ENCODE measurements around the gene HSPG2. TPM values are rescaled to one million over a fixed set of nuclear protein-coding genes. Genes with fewer than 3 reads are reported as not detected.

HSPG2 gene
- total RNA-seq, 1 donor from 2014 or later: 197 TPM

DNA sequence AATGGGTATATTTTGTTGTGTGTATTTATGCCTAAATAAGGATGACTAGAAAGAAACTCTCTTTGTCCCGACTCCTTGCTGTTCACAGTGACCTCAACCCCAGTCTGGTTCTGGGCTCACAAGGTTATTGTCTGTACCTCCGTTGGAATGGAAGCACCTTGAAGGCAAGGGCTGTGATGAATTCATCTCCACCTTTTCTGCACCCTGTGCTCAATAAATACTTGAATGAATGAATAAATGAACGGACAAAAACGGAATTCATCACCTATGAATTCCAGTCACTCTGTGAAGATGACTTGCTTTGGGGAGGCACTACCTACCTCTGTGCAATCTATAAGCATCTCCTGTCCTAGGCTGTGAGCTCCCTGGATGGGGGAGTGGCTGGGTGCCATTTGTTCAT, 39.3 kb downstream of the HSPG2 start:
- TF ChIP-seq, protein P1, sequence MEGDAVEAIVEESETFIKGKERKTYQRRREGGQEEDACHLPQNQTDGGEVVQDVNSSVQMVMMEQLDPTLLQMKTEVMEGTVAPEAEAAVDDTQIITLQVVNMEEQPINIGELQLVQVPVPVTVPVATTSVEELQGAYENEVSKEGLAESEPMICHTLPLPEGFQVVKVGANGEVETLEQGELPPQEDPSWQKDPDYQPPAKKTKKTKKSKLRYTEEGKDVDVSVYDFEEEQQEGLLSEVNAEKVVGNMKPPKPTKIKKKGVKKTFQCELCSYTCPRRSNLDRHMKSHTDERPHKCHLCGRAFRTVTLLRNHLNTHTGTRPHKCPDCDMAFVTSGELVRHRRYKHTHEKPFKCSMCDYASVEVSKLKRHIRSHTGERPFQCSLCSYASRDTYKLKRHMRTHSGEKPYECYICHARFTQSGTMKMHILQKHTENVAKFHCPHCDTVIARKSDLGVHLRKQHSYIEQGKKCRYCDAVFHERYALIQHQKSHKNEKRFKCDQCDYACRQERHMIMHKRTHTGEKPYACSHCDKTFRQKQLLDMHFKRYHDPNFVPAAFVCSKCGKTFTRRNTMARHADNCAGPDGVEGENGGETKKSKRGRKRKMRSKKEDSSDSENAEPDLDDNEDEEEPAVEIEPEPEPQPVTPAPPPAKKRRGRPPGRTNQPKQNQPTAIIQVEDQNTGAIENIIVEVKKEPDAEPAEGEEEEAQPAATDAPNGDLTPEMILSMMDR (IDR thresholded peaks at IDR 0.05): no peak
- no peak overlapping the region for H3K4me3 Mint-ChIP-seq (ENCODE audit: unreplicated experiment)
- H3K36me3 Mint-ChIP-seq (ENCODE audit: unreplicated experiment): no peaks in the 10 kb centered on the region
- H3K9me3 Mint-ChIP-seq (ENCODE audit: unreplicated experiment): no peaks in the 10 kb centered on the region
- peaks cover 72% of the 10 kb centered on the region for H3K4me1 Mint-ChIP-seq (ENCODE audit: unreplicated experiment)
- DNase-seq (ENCODE audit: extremely low spot score, unreplicated experiment): no peak
- no peaks in the 10 kb centered on the region for H3K27me3 Mint-ChIP-seq (ENCODE audit: unreplicated experiment)
- peak overlapping the region; percentile 40 for H3K27ac Mint-ChIP-seq (ENCODE audit: unreplicated experiment)

DNA sequence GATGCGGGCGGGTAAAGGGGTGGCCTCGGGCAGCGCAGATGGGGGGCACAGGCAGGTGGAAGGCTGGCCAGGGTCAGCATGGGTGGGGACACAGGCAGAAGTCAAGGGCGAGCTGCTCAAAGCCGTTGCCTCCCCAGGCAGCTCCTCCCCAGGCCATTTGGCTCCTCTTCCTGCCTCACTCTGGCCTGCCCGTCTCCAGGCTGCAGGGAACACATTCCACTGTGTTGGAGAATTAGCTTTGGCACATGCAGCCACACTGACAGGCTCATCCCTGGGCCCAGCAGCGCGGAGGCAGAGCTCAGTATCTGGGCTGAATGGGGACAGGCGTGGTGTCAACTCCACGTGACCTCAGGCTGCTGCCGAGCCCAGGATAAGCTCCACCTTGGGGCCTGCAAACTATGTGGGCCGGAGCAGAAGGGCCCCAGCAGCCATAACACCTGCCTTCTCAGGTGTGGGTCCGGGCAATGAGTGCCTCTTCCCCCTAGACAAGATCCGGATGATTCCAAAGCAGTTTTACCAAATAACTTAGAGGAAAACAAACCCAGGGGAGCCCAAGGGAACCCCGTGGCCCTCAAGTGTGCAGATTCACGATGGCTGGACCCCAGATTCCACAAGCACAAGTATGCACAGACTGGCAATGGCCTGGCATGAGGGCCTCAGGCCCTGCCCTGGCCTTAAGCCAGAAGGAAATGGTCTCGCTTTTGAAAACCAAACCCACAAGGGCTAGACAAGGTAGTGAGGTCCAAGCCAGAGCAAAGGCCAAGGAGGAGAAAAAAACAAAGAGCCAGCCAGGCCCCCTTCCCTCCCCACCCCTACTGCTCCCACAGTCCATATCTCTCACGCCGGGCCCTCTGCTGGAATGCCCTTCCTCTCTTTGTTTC, 40.2 kb downstream of the HSPG2 start:
- Mint-ChIP-seq H3K9me3 (ENCODE audit: unreplicated experiment) (no peaks in the 10 kb centered on the region), H3K36me3 (ENCODE audit: unreplicated experiment) (no peaks in the 10 kb centered on the region), H3K27ac (ENCODE audit: unreplicated experiment) (peak overlapping the region; percentile 80), H3K4me1 (ENCODE audit: unreplicated experiment) (peaks cover 62% of the 10 kb centered on the region), H3K4me3 (ENCODE audit: unreplicated experiment) (no peak overlapping the region), H3K27me3 (ENCODE audit: unreplicated experiment) (no peaks in the 10 kb centered on the region)
- TF ChIP-seq, protein P1 (IDR thresholded peaks at IDR 0.05): no peak
- DNase-seq (ENCODE audit: extremely low spot score, unreplicated experiment): peak; percentile 85

DNA sequence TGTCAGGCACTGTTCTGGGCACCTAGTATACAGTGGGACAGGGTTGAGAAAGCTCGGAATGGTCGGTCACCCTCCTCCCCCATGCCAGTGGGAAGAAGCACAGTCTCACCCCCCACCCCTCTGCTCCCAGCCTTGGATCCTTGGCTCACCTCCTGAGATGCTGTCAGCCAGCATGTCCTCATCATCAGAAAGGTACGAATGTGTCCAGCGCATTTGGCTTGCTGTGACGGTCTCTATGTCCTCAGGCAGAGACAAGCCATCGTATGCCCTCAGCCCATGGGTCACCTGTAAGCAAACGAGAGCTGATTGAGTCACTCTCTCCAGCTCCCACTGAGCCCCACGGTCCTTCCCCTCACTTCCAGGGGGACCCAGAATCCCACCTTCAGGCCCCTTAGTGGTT, 41.1 kb downstream of the HSPG2 start:
- Mint-ChIP-seq H3K9me3 (ENCODE audit: unreplicated experiment) (no peaks in the 10 kb centered on the region), H3K27me3 (ENCODE audit: unreplicated experiment) (no peaks in the 10 kb centered on the region), H3K4me3 (ENCODE audit: unreplicated experiment) (no peak overlapping the region), H3K36me3 (ENCODE audit: unreplicated experiment) (peaks cover under 1% of the 10 kb centered on the region), H3K27ac (ENCODE audit: unreplicated experiment) (peak overlapping the region; percentile 80), H3K4me1 (ENCODE audit: unreplicated experiment) (peaks cover 53% of the 10 kb centered on the region)
- no peak for DNase-seq (ENCODE audit: extremely low spot score, unreplicated experiment)
- TF ChIP-seq, protein P1 (IDR thresholded peaks at IDR 0.05): no peak

DNA sequence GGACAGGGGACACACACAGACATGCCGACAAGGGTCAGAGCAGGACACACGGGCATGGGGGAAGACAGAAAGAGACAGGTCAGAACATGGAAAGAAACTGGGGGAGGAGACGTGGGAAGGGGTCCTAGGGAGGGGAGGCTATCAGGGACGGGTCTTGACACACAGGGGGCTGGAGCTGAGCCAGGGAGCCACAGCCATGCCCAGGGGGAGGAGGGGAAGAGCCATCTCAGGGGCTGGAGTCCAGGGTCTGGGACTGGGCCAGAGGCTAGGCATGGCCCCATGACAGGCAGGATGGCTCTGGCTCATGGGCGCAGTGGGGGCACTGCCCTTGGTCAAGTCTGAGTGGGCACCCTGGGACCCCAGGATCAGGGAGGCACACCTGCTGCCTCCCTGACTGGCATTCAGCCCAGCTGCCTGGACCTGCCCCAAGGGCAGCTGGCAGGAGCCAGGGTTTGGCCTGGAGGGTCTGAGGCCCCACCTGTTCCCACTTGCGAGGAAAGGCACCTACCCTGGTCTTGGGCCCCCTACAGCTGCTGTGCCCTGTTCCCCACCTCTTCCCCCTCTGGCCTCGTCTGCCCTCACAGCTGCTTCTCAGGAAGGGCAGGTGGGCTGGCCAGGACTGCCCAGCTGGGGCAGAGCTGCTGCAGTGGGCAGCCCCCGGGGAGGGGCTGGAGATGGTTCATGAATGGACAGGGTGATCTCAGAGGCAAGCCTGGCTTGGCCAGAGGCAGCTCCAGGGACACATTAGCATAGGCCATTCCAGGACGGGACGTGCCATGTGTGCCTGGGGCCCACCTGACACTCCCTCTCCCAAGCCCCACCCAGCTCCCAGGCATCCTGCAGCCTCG, 42.9 kb downstream of the HSPG2 start:
- no peak overlapping the region for H3K4me3 Mint-ChIP-seq (ENCODE audit: unreplicated experiment)
- TF ChIP-seq, protein P1 (IDR thresholded peaks at IDR 0.05): no peak
- H3K36me3 Mint-ChIP-seq (ENCODE audit: unreplicated experiment): peaks cover 9% of the 10 kb centered on the region
- H3K27me3 Mint-ChIP-seq (ENCODE audit: unreplicated experiment): no peaks in the 10 kb centered on the region
- H3K9me3 Mint-ChIP-seq (ENCODE audit: unreplicated experiment): no peaks in the 10 kb centered on the region
- peak; percentile 78 for DNase-seq (ENCODE audit: extremely low spot score, unreplicated experiment)
- no peak overlapping the region for H3K27ac Mint-ChIP-seq (ENCODE audit: unreplicated experiment)
- H3K4me1 Mint-ChIP-seq (ENCODE audit: unreplicated experiment): peaks cover 36% of the 10 kb centered on the region
